ENCODE measurements around the gene ARX.

GRCh38 chrX:25017667-25018247 is 2.0 kb upstream of the ARX start:
- TF ChIP-seq CTCF (IDR thresholded peaks at IDR 0.05 in 2 of 3, conservative IDR thresholded peaks at IDR 0.05 in 1 of 3; ENCODE audit: borderline replicate concordance in 1 of 3, insufficient read depth in 1 of 3, low read depth in 2 of 3, low read length in 2 of 3) (no peak), ELF1 (IDR thresholded peaks at IDR 0.05; ENCODE audit: borderline replicate concordance, low read depth) (no peak)

Data from HCT116 (cell line).